ENCODE data around the gene TBC1D17. TPM values are rescaled to one million over a fixed set of nuclear protein-coding genes. Genes with fewer than 3 reads are reported as not detected.
A peak's percentile ranks its signal among the peaks of the same experiment; 100 is the strongest.

TBC1D17 gene
- total and polyA plus RNA-seq, 2 of the 13 experiments (the other 11 are each of a cell fraction or from before 2014, with no cell fraction given): 9.7 to 16.9 TPM

DNA sequence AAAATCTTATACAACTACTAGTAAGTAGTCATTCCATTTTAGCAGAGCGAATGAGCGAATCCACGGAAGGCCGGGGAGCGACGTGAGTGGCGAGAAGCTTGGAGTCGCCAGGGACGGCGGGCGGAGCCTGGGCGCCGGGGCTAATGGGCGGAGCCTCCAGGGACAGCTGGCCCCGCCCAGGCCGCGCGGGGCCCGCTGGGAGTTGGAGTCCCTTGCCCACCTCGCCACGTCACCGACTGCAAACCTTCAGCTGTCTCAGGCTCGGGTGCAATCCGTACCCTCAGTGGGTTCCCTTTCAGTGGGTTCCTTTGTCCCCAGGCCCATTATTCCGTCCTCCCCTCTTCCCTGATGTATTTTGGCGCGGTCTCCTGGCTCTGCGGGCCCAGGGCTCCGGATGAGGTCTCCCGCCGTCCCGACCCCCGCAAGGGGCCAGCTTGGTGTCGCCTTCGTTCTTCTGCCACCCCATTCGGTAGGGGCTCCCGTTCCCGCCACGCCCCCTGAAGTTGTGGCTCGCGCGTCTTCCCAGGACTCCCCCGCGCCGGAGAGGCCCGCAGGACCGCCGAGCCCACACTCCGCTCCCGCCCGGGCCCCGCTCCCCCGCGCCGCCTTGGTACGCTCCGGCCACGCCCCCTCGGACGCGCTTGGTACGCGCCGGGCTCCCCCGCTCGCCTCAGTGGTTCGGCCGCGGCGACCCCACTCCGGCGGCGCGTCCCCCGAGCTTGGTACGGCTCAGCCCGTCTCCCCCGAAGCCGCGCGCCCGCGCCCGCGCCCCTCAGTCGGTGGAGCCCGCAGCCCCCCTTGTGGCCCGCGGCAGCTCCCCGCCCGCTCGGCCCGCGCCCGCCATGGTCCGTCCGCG is 26.8 kb upstream of the TBC1D17 start, which contains the start of gene PTOV1 (continued):
- TF ChIP-seq, protein P1, sequence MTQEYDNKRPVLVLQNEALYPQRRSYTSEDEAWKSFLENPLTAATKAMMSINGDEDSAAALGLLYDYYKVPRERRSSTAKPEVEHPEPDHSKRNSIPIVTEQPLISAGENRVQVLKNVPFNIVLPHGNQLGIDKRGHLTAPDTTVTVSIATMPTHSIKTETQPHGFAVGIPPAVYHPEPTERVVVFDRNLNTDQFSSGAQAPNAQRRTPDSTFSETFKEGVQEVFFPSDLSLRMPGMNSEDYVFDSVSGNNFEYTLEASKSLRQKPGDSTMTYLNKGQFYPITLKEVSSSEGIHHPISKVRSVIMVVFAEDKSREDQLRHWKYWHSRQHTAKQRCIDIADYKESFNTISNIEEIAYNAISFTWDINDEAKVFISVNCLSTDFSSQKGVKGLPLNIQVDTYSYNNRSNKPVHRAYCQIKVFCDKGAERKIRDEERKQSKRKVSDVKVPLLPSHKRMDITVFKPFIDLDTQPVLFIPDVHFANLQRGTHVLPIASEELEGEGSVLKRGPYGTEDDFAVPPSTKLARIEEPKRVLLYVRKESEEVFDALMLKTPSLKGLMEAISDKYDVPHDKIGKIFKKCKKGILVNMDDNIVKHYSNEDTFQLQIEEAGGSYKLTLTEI (CRISPR knock-in tag; conservative IDR thresholded peaks at IDR 0.05): no peak
- TF ChIP-seq, protein P2, sequence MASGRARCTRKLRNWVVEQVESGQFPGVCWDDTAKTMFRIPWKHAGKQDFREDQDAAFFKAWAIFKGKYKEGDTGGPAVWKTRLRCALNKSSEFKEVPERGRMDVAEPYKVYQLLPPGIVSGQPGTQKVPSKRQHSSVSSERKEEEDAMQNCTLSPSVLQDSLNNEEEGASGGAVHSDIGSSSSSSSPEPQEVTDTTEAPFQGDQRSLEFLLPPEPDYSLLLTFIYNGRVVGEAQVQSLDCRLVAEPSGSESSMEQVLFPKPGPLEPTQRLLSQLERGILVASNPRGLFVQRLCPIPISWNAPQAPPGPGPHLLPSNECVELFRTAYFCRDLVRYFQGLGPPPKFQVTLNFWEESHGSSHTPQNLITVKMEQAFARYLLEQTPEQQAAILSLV (CRISPR knock-in tag; IDR thresholded peaks at IDR 0.05; ENCODE audit: borderline replicate concordance): no peak
- no peak for TF ChIP-seq ZMYM3 (CRISPR knock-in tag; IDR thresholded peaks at IDR 0.05)
- no peak for TF ChIP-seq HIVEP1 (CRISPR knock-in tag; IDR thresholded peaks at IDR 0.05)
- TF ChIP-seq GLI4 (CRISPR knock-in tag; IDR thresholded peaks at IDR 0.05; ENCODE audit: borderline replicate concordance): peak; percentile 89; the same call in 1 of the 2 replicates
- TF ChIP-seq ZSCAN21 (CRISPR knock-in tag; IDR thresholded peaks at IDR 0.05; ENCODE audit: borderline replicate concordance): peak; percentile 92; the same call in 1 of the 2 replicates
- TF ChIP-seq ARID2 (CRISPR knock-in tag; IDR thresholded peaks at IDR 0.05; ENCODE audit: borderline replicate concordance): no peak
- TF ChIP-seq, protein P3, sequence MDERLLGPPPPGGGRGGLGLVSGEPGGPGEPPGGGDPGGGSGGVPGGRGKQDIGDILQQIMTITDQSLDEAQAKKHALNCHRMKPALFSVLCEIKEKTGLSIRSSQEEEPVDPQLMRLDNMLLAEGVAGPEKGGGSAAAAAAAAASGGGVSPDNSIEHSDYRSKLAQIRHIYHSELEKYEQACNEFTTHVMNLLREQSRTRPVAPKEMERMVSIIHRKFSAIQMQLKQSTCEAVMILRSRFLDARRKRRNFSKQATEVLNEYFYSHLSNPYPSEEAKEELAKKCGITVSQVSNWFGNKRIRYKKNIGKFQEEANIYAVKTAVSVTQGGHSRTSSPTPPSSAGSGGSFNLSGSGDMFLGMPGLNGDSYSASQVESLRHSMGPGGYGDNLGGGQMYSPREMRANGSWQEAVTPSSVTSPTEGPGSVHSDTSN (CRISPR knock-in tag; IDR thresholded peaks at IDR 0.05): no peak
- TF ChIP-seq PPARG (CRISPR knock-in tag; conservative IDR thresholded peaks at IDR 0.05): peak; percentile 23; the same call in 1 of the 2 replicates
- TF ChIP-seq SCMH1 (CRISPR knock-in tag; IDR thresholded peaks at IDR 0.05; ENCODE audit: borderline replicate concordance): no peak
- TF ChIP-seq, protein P4, sequence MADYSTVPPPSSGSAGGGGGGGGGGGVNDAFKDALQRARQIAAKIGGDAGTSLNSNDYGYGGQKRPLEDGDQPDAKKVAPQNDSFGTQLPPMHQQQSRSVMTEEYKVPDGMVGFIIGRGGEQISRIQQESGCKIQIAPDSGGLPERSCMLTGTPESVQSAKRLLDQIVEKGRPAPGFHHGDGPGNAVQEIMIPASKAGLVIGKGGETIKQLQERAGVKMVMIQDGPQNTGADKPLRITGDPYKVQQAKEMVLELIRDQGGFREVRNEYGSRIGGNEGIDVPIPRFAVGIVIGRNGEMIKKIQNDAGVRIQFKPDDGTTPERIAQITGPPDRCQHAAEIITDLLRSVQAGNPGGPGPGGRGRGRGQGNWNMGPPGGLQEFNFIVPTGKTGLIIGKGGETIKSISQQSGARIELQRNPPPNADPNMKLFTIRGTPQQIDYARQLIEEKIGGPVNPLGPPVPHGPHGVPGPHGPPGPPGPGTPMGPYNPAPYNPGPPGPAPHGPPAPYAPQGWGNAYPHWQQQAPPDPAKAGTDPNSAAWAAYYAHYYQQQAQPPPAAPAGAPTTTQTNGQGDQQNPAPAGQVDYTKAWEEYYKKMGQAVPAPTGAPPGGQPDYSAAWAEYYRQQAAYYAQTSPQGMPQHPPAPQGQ (CRISPR knock-in tag; IDR thresholded peaks at IDR 0.05; ENCODE audit: borderline replicate concordance): peak; percentile 84; the same call in 1 of the 2 replicates
